Activated naive CD4-positive, alpha-beta T cell treated with anti-CD3 and anti-CD28 coated beads, Interleukin-2, amount 10 ng/mL, durations not matched to agents 7 days and 5 days (primary cell): ENCODE data around the gene CPNE5.

Experiments used
- CTCF ChIA-PET: fragments of 350-600 bp; sonication (Branson Sonifier 250); formaldehyde crosslinking; loops from one replicate; lab custom pipeline; 2021; ENCODE audit warnings: antibody characterized with exemption; lab: Charles Lee
- DNase-seq: peaks from one replicate; pipeline ENCODE4 v3.0.0-alpha.2; 2020
- H3K27ac Mint-ChIP-seq: one replicate; pipeline ENCODE4 v1.8.0; 2021; ENCODE audit warnings: mild to moderate bottlenecking, moderate library complexity, mixed read lengths
- H3K27me3 Mint-ChIP-seq: one replicate; pipeline ENCODE4 v1.8.0; 2021; ENCODE audit warnings: mild to moderate bottlenecking, mixed read lengths
- H3K36me3 Mint-ChIP-seq: one replicate; pipeline ENCODE4 v1.8.0; 2021; ENCODE audit warnings: mixed read lengths
- H3K4me1 Mint-ChIP-seq: one replicate; pipeline ENCODE4 v1.8.0; 2021; ENCODE audit warnings: mixed read lengths
- H3K4me3 Mint-ChIP-seq: one replicate; pipeline ENCODE4 v1.8.0; 2021; ENCODE audit warnings: mild to moderate bottlenecking, moderate library complexity, mixed read lengths
- H3K9me3 Mint-ChIP-seq: one replicate; pipeline ENCODE4 v1.8.0; 2021; ENCODE audit warnings: mixed read lengths

Gene CPNE5

DNA sequence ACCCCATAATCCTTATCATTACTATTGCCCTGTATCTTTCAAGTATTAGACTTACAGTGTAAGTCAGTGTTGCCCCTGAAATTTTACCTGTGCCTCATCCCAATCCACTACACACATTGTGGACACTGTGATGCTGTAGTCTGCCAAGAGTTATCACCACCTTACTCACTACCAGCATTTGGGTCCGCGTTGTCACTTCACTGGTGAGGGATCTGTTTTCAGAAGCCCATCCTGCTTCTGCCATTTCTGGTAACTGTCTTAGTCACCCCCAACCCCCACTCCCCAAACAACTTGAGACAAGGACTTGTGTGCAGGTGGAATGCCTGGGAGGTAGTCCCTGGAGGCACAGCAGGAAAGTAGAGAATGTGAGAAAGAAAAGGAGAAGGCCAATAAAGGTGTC is 147.6 kb downstream of the CPNE5 start:
- Mint-ChIP-seq H3K36me3 (peaks cover 6% of the 10 kb centered on the region), H3K27ac (peak overlapping the region; percentile 89), H3K4me3 (no peak overlapping the region), H3K9me3 (no peaks in the 10 kb centered on the region), H3K27me3 (peaks cover 3% of the 10 kb centered on the region), H3K4me1 (peaks cover 54% of the 10 kb centered on the region)
- CTCF ChIA-PET, result interaction anchor here (0.8 to 1.7 kb wide), 3 partner anchors 43 to 77 kb away, joined by 3 to 8 read pairs (median 6); no protein-coding TSS in a partner anchor
- DNase-seq, result no peak

GRCh38 chr6:36691011-36691410 is 148.2 kb downstream of the CPNE5 start:
- peaks cover 49% of the 10 kb centered on the region for H3K4me1 Mint-ChIP-seq
- peaks cover 10% of the 10 kb centered on the region for H3K36me3 Mint-ChIP-seq
- peak overlapping the region; percentile 89 for H3K27ac Mint-ChIP-seq
- no peaks in the 10 kb centered on the region for H3K27me3 Mint-ChIP-seq
- H3K4me3 Mint-ChIP-seq, result no peak overlapping the region
- no peak for DNase-seq
- CTCF ChIA-PET, result interaction anchor here (1.2 to 1.7 kb wide), 3 partner anchors 13 to 76 kb away, joined by 3 to 8 read pairs (median 6); partner anchors contain the start of gene CDKN1A
- H3K9me3 Mint-ChIP-seq, result no peaks in the 10 kb centered on the region
